Hematopoietic multipotent progenitor cell treated with erythropoietin and hydrocortisone succinate and interleukin-3 and kit ligand, for 4 days (in vitro differentiated cells): ENCODE results near the gene ACOX2.

Experiments used
- DNase-seq: peaks from one replicate; pipeline ENCODE4 v3.0.0-alpha.2; 2015

Gene ACOX2

DNA sequence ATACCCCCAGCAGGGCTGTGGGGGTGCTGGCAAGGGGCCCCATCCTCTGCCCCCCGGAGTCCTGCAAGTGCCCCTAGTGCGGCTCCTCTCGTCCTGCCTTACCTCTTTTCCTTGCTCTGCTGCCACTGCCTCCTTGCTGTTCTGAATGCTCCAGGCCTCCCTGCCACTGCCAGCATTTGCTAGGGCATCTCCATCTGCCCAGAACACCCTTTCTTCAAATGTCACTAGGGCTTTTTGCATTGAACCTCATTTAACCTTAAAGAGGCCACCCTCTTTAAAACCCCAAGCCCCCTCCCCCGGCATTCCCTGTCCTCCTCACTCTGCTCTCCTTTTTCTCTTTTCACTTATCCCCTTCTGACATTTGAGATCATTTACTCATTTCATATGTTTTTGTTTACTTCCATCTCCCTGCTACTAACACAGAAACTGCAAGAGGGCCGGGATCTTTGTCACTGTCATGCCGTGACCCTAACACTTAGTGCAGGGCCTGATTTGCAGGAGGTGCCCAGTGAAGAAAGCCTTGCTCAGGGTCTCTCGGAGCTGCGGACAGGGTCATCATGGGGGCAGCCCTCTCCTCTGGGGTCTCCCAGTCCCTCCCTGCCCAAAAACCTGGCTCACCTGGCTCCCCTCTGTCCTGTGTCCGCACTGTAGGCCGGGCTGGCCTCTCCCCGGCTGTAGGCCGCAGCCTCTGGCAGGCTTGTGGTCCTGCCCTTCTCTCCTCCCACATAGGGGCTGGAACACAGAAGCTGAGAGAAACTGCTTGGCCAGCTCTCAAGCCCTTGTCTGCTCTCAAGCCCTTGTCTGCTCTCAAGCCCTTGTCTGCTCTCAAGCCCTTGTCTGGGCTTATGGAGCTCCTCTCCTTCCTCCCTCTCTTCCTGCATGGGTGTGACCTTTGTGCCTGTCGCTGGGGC is at the start of gene ACOX2:
Gene ACOX2, minus strand, starts transcription at position 690 of the 911 bp plus-strand sequence. CDS start 2,084 bp downstream, outside the sequence.
- no peak for DNase-seq

DNA sequence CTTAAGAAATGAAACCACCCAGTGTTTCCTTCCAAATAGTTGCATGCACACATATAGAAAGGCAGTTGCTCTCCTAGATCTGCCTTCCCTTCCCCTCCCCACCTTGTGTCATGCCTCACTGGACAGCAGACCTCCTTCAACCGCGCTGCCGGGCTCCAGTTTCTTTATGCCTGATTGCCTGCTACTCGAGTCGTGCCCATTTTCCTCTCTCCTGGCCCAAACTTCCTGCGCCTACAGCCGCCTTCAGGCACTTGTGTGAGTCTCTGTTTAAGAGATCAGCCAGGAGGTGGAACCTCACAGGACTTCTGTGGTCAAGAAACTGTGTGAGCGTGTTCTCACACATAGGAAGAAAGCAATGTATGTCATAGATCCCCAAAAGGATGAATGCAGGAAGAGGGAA is 49.0 kb upstream of the ACOX2 start:
- DNase-seq: no peak

DNA sequence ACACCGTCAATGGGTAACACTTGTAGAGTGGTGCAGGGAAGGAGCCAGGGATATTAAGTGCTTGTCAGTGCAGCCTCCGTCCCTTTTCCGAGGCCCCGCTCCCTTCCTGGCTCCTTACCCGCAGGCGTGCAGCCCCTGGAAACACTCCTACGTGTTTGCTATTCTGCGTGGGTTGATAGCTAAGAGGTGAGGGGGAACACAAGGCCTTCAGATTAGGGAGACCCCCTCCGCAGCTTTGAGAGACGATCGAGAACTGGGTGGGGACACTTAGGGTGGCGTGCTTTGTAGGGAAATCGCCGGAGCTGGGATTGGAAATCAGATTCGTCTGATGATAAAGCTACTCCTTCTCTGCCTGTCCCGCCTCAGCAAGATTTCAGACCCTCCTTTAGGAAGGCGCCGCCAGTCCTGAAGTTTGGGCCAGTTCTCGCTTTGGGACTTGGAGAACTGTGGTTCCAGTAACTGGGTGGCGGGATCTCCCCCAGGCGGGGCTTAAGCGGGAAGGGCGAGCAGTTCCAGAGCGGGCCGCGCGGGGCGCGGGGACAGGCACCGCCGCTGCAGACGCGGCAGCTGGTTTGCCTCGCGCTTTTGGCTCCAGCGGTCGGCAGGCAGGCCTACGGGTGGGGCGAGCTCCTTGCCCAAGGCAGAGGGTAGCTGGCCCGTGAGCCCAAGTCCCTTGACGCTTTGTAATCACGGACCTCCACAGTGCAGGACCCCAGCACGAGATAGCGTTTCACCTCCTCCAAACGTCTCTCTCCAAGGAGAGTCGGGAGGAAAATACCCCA is 48.2 kb upstream of the ACOX2 start:
- DNase-seq: peak; percentile 74

DNA sequence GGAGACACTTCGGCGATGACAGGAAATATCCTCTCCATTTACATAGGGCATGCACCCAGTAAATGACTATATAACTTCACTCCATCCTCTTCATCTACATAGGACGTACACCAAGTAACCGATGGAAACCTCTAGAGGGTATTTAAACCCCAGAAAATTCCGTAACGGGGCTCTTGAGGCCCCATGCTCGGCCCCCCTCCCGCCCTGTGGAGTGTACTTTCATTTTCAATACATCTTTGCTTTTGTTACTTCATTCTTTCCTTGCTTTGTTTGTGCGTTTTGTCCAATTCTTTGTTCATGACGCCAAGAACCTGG is 47.7 kb upstream of the ACOX2 start:
- DNase-seq: no peak

GRCh38 chr3:58581328-58582091 is 44.5 kb upstream of the ACOX2 start:
- DNase-seq: peak; percentile 35

DNA sequence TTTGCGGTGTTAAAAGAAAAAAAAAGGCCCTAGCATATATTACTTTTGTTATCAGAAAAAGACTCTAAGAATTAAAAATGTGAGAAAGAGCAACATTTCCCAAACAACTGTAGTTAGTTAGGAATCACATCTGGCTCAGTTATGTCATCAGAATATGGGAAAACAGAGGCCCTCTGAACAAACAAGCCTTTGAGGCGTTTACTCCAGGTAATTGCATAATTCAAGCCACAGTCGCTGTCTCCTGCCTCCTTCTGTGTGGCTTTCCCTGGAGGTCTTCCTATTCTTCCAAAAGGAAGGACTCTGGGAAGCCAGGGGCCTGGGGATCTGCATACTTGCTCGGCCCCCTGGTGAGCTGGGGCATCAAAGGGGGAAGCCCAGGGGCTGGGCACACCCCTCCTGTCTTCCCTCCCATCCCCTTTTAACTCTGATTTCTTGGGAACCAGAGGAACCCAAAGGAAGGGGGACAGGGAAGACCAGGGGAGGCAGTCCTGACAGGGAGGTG is 43.9 kb upstream of the ACOX2 start:
- no peak for DNase-seq

GRCh38 chr3:58578873-58579272 is 41.9 kb upstream of the ACOX2 start:
- DNase-seq: no peak

DNA sequence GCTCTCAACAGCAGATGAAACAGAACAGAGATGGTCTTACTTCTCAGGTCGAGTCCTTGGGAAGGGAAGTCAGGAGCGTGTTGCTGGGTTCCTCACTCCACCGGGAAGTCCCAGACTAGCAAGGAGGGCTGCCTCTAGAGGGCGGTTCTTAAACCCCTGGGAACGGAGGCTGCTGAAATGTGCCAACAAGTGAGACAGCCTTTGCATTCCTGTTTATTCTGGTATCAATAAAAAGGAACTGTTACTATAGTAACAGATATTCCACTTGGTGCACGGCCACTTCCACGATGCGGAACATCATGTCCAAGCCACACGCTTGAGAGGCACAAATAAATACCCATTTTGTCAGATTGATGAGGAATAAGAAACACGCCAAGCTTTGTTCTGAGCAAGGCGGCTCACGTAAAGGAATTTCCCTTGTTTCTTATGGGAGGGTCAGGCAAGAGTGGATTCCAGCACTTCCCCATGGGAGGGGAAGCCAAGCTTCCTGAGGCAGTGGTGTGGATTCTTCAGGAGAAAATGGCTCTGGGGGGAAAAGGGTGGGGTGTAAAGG is 40.4 kb upstream of the ACOX2 start, which contains the start of gene FAM107A:
Gene FAM107A, minus strand, starts transcription at position 123 of the 553 bp plus-strand sequence. CDS start 7,531 bp downstream, outside the sequence.
- DNase-seq: no peak

DNA sequence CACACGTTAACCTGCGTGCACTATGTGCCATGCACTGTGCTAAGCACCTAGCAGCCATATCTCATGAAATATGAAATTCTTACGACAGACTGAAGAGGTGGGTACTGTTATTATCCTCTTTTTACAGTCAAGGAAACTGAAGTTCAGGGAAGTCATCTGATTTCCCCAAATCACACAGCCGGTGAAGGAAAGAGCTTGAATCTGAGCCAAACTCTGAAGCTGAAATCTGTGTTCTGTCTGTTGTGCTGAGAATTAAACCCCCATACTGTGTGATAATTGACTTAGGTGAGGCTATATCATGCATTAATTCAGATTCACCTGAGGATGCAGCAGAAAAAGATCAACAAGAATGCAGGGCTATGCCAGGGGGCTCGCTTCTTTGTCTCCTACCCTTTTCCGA is 39.7 kb upstream of the ACOX2 start:
- DNase-seq: no peak

DNA sequence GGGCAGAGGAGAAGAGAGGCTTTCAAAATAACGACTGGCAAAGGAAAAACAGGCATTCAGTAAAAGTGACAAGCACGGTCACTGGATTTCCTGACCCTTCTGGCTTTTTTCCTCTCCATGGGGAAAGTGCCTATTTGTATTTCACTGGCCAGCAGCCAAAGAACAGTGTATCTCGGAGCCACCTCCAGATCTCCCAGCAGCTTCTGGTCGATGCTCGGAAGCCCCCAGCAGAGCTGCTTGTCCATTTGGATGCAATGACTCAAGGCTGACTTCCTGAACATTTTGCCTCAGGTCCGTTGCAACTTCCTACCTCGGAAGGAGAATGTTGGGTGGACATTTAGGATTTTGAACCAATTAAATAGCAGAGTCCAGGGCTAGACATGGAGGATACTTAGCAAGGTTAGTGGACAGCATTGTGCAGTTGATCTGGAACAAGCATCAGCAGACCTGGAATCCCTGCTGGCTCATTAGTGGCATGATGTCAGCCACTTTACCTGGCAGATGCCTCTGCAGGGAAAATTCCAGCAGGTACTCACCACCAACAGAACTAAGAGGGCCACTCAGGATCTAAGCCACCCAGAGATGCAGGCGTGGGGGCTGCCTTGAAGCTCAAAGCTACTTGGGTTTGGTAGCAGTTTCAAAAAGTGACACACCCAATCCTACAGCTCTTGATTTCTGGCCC is 39.1 kb upstream of the ACOX2 start:
- DNase-seq: no peak

- DNase-seq: no peak
Observed at GRCh38 chr3:58574682-58575081, 37.7 kb upstream of the ACOX2 start.

GRCh38 chr3:58574106-58574505 is 37.1 kb upstream of the ACOX2 start:
- DNase-seq: no peak

- DNase-seq: no peak
Observed at GRCh38 chr3:58573640-58574039, 36.6 kb upstream of the ACOX2 start.

DNA sequence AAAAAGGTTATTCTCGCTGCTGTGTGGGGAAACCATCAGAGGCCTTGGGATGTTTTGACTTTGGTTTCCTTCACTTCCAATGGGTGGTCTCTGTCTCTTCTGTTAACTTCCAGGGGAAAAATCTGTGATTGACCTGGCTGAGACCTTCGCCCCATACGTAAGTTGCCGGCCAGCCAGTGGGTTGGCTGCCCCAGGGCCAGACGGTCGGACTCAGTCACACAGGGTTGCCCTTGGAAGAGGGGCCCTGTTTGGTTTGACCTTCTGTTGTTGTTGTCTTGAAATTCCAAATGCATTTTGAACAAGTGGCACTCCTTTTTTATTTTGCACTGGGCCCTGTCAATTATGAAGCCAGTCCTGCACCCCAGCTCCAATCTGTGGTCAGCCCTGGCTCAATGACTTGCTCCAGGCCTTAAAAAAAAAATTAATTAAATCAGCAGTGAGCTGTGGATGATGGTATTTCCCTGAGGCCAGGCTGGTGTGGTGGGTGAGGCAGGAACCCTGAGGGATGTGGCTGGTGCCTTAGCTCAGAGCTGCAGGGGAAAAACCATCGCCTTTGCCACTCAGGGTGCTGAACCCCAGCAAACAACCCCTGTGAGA is 35.7 kb upstream of the ACOX2 start:
- no peak for DNase-seq

- DNase-seq: no peak
Observed at GRCh38 chr3:58572013-58572633, 35.1 kb upstream of the ACOX2 start.

GRCh38 chr3:58570851-58571250 is 33.9 kb upstream of the ACOX2 start:
- no peak for DNase-seq

- no peak for DNase-seq
Observed at GRCh38 chr3:58569287-58570001, 32.5 kb upstream of the ACOX2 start.

GRCh38 chr3:58568572-58569286 is 31.7 kb upstream of the ACOX2 start:
- DNase-seq: peak; percentile 73

DNA sequence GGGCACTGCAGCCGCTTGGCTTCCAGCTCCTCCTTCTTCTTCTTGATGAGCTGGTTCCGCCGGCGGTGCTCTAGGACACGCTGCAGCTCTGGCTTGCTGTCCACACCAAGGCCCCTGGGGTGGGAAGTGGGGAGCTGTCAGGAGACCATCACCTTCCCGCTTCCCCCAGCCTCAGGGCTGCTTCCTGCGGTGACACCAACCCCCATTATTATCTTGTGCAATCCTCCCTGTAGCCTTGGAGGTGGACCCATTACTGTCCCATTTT is 30.2 kb upstream of the ACOX2 start:
- no peak for DNase-seq
